Stomach (tissue), 4 donors: ENCODE results near the gene SLC22A31.

Experiments used
- EP300 ChIP-seq: sonication (generic); formaldehyde crosslinking; IDR thresholded peaks from one replicate; pipeline ENCODE4 v1.6.1; 2017; ENCODE audit warnings: antibody characterized with exemption
- POLR2A ChIP-seq, 4 donors: fragments of 450-650 bp; IDR thresholded peaks; one replicate each; pipeline ENCODE4 v1.6.1; 2016; ENCODE audit warnings: antibody characterized with exemption in 4 of 4, control low read depth in 2 of 4, mild to moderate bottlenecking in 1 of 4, moderate library complexity in 1 of 4
- TF ChIP-seq, protein P1 (sequence below), 7 experiments: fragments of 450-650 bp in 4 of 7; fragments of 200-600 bp in 3 of 7; sonication (generic) in 3 of 7; IDR thresholded peaks; one replicate each; pipeline ENCODE4 v1.5.1; 2016 to 2019; ENCODE audit warnings: antibody characterized with exemption in 7 of 7, control low read depth in 2 of 7, mild to moderate bottlenecking in 1 of 7

DNA sequence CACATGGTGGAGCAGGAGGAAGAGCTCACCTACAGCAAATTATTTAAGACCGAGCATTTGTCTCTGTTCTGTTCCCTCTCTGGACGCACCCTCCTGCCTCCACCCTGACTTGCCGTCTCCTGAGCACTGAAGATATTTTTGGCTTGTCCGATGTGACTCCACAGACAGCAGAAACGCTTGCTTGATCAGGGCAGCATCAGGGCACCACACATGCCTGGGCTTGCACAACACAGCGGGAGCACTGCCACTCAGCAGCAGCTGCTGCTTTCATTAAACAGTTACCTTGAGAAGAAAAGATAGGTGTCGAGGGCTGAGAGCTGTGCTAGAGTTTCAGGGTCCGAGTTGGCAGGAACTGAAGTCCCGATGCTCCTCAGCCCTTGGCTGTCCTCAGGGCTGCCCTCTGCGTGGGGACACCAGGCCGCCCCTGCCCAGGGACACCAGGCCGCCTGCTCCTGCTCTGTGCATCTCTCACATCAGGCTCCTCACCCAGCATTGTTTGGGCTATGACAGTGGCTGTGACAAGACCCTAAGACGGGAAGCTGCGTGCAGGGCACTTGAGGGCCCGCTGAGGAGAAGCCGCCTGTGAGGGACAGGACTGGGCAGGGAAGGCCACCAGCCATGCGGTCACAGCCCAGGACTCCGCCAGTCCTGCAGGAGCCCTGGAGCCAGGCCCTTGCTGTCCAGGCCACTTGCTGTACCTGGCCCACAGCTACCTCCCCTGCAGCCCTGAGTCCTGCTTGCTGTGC, 50.1 kb downstream of the SLC22A31 start:
- TF ChIP-seq, protein P1, sequence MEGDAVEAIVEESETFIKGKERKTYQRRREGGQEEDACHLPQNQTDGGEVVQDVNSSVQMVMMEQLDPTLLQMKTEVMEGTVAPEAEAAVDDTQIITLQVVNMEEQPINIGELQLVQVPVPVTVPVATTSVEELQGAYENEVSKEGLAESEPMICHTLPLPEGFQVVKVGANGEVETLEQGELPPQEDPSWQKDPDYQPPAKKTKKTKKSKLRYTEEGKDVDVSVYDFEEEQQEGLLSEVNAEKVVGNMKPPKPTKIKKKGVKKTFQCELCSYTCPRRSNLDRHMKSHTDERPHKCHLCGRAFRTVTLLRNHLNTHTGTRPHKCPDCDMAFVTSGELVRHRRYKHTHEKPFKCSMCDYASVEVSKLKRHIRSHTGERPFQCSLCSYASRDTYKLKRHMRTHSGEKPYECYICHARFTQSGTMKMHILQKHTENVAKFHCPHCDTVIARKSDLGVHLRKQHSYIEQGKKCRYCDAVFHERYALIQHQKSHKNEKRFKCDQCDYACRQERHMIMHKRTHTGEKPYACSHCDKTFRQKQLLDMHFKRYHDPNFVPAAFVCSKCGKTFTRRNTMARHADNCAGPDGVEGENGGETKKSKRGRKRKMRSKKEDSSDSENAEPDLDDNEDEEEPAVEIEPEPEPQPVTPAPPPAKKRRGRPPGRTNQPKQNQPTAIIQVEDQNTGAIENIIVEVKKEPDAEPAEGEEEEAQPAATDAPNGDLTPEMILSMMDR (IDR thresholded peaks at IDR 0.05): no peak
- no peak for TF ChIP-seq EP300
- no peak for TF ChIP-seq POLR2A (IDR thresholded peaks at IDR 0.05)
